Naive B cell (primary cell): ENCODE data around the gene PCSK6. TPM values are rescaled to one million over a fixed set of nuclear protein-coding genes. Genes with fewer than 3 reads are reported as not detected.

ENCODE experiments used
- ATAC-seq, 2 donors: fragments of 150-1000 bp; cut with Tn5 transposase; 2 replicates each; pipeline ENCODE4 v1.10.0; 2021; ENCODE audit warnings: low read depth in 2 of 2, mild to moderate bottlenecking in 2 of 2, moderate library complexity in 2 of 2
- DNase-seq: peaks from one replicate; pipeline ENCODE4 v3.0.0; 2022
- H3K27ac Mint-ChIP-seq, 6 donors: one replicate each; pipeline ENCODE4 v1.8.0; 2020 to 2022; ENCODE audit warnings: mild to moderate bottlenecking in 6 of 6, mixed read lengths in 6 of 6, moderate library complexity in 5 of 6, inconsistent platforms in 2 of 6
- H3K27me3 Mint-ChIP-seq, 3 donors: one replicate each; pipeline ENCODE4 v1.8.0; 2021 to 2022; ENCODE audit warnings: mixed read lengths in 3 of 3, mild to moderate bottlenecking in 1 of 3
- H3K36me3 Mint-ChIP-seq, 2 donors: one replicate each; pipeline ENCODE4 v1.8.0; 2020 to 2022; ENCODE audit warnings: mixed read lengths in 2 of 2, inconsistent platforms in 1 of 2, mild to moderate bottlenecking in 1 of 2
- H3K4me1 Mint-ChIP-seq, 3 donors: one replicate each; pipeline ENCODE4 v1.8.0; 2020 to 2022; ENCODE audit warnings: mixed read lengths in 3 of 3, inconsistent platforms in 1 of 3, mild to moderate bottlenecking in 1 of 3, moderate library complexity in 1 of 3
- H3K4me3 Mint-ChIP-seq, 8 donors: one replicate each; pipeline ENCODE4 v1.8.0; 2020 to 2022; ENCODE audit warnings: mild to moderate bottlenecking in 8 of 8, mixed read lengths in 8 of 8, moderate library complexity in 8 of 8, inconsistent platforms in 2 of 8
- H3K9me3 Mint-ChIP-seq, 7 donors: one replicate each; pipeline ENCODE4 v1.8.0; 2020 to 2022; ENCODE audit warnings: mixed read lengths in 7 of 7, mild to moderate bottlenecking in 5 of 7, inconsistent platforms in 2 of 7, moderate library complexity in 1 of 7
- polyA plus RNA-seq, 6 donors: library from polyadenylated mRNA; unstranded; fragments of 300-500 nt; fragmentation: Illumina TruSeq; gene quantifications; one replicate each; pipeline ENCODE4 v1.2.3, GENCODE V29; 2021; ENCODE audit warnings: low read depth in 6 of 6

The PCSK6 gene
- polyA plus RNA-seq, 6 donors from 2014 or later = 0.78 to 1.4 (median 0.96) TPM; not detected in 1

DNA sequence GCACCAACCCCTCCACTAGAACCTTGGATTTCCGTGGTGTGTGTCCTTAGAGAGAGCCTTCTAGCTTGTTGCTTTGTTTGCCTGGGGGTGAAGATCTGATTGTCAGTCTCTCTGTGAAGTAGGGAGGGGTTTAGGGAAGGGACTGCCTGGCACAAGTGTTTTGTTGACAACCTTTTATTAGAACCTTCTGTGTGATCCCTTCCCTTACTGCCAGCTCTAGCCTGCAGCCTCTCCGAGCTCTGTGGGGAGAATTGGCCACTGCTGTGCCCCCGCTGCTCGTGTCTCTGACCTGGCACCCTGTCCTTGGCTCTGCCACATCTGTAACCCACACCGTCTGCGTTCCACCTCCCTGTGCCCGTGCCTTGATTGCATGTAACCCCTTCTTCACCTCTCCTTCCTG is 30.9 kb upstream of the PCSK6 start:
- ATAC-seq (no peak), DNase-seq (no peak)
- no peak overlapping the region for H3K27ac Mint-ChIP-seq
- peaks cover 15 to 45% (median 32%) of the 10 kb centered on the region in 7 donors for H3K9me3 Mint-ChIP-seq
- peaks cover 0 to 5% (median 0%) of the 10 kb centered on the region in 3 donors for H3K4me1 Mint-ChIP-seq
- H3K27me3 Mint-ChIP-seq = peaks cover 39 to 50% (median 49%) of the 10 kb centered on the region in 3 donors
- H3K36me3 Mint-ChIP-seq = peaks cover 12 to 34% of the 10 kb centered on the region in 2 donors
- H3K4me3 Mint-ChIP-seq = no peak overlapping the region

DNA sequence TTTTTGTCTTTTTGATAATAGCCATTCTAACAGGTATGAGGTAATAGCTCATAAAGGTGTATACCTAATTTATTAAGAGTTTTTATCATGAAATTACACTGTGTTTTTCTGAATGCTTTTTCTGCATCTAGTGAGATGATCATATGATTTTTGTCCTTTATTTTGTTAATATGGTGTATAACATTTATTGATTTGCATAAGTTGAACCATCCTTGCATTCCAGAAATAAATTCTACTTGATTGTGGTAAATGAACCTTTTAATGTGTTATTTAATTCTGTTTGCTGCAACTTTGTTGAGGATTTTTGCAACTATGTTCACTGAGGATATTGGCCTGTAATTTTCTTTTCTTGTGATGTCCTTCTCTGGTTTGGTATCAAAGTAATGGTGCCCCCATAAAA is 28.0 kb upstream of the PCSK6 start:
- Mint-ChIP-seq H3K9me3 (peaks cover 15 to 51% (median 33%) of the 10 kb centered on the region in 7 donors), H3K4me3 (no peak overlapping the region), H3K27ac (no peak overlapping the region), H3K27me3 (peaks cover 30 to 40% (median 31%) of the 10 kb centered on the region in 3 donors), H3K4me1 (peaks cover 0 to 5% (median 0%) of the 10 kb centered on the region in 3 donors), H3K36me3 (peaks cover 17 to 35% of the 10 kb centered on the region in 2 donors)
- DNase-seq (no peak), ATAC-seq (no peak)

DNA sequence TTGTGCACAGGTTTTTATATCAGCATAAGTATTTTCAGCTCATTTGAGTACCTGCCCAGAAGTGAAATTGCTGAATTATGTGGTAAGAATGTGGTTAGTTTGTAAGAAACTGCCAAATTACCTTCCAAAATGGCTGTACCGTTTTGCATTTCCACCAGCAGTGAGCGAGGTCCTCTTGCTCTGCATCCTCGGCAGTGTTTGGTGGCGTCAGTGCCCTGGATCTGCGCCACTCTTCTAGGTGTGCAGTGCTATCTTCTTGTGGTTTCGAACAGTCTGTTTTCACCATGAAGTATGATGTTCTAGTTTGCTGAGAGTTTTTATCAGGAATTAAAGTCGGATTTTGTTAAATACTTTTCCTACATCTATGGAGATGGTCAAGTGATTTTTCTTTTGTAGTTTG is 24.8 kb upstream of the PCSK6 start:
- DNase-seq (no peak), ATAC-seq (no peak)
- Mint-ChIP-seq H3K36me3 (peaks cover 17 to 25% of the 10 kb centered on the region in 2 donors), H3K4me1 (no peaks in the 10 kb centered on the region), H3K4me3 (no peak overlapping the region), H3K27ac (no peak overlapping the region), H3K9me3 (peaks cover 12 to 42% (median 32%) of the 10 kb centered on the region in 7 donors), H3K27me3 (peaks cover 14 to 38% (median 16%) of the 10 kb centered on the region in 3 donors)

DNA sequence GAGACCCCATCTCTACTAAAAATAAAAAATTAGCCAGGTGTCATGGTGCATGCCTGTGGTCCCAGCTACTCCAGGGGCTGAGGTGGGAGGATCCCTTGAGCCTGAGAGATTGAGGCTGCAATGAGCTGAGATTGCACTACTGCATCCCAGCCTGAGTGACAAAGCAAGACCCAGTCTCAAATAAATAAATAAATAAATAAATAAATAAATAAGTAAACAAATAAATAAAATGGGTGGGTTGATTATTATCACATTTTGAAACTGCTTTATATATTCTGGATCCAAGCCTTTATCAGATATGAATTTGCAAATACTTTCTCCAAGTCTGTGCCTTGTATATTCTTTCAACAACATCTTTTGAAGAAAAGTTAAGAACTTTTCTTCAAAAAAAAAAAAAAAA is 22.2 kb upstream of the PCSK6 start:
- DNase-seq (no peak), ATAC-seq (no peak)
- Mint-ChIP-seq H3K9me3 (peaks cover 6 to 19% (median 13%) of the 10 kb centered on the region in 7 donors), H3K27me3 (peaks cover 14 to 44% (median 15%) of the 10 kb centered on the region in 3 donors), H3K36me3 (peaks cover 12 to 13% of the 10 kb centered on the region in 2 donors), H3K4me3 (no peak overlapping the region), H3K4me1 (no peaks in the 10 kb centered on the region), H3K27ac (no peak overlapping the region)

DNA sequence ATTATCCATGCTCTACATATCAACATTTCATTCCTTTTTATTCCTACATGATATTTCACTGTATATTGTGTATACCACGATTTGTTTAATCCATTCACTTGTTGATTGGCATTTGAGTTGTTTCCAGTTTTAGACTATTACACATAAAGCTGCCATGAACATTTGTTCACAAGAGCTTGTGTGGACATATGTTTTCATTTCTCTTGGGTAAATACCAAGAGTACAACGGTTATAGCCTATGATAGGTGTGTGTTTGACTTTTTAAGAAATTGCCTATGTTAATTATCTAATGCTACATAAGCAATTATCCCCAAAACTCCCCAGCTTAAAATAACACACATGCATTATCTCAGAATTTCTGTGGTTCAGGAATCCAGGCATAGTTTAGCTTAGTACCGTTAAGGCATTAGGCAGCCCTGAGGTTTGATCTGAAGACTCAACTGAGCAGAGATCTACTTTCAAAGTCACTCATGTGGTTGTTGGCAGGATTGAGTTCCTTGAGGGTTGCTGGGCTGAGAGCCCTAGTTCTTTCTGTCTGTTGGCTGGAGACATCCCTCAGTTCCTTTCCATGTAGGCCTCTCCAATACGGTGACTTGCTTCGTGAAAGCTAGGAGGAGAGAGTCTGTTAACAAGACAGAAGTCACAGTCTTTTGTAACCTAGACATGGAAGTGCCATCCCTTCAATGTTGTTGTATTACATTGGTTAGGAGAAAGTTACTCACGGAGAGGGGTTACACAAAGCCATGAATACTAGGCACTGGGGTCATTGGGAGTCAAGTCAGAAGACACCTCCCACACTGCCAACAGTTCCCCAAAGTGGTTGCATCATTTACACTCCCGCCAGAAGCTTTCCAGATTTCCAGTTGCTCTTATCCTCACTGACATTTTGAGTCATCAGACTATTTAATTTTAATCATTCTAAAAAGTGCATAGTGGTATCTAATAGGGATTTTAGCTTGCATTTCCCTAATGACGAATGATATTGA is 21.0 kb upstream of the PCSK6 start:
- no peak for DNase-seq
- Mint-ChIP-seq H3K4me1 (no peaks in the 10 kb centered on the region), H3K9me3 (peaks cover under 1 to 7% (median 5%) of the 10 kb centered on the region in 7 donors), H3K4me3 (no peak overlapping the region), H3K36me3 (peaks cover 2 to 6% of the 10 kb centered on the region in 2 donors), H3K27me3 (peaks cover 16 to 52% (median 24%) of the 10 kb centered on the region in 3 donors), H3K27ac (no peak overlapping the region)
- ATAC-seq = no peak

DNA sequence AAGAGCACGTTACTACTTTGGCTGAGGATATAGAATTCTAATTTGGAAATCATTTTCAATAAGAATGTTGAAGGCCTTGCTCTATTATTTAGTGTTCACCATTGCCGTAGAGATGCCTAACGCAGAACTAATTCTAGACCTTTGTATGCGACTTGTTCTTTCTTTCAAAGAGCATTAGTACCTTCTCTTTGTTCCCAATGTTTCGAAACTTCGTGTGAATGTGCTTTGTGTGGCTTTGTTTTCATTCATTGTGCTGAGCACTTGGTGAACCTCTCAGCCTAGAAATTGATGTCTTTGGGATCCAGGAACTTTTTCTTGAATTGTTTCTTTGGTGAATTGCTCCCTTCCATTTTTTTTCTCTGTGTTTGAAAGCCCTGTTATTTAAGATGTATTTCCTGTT is 19.8 kb upstream of the PCSK6 start:
- H3K4me1 Mint-ChIP-seq = no peaks in the 10 kb centered on the region
- H3K4me3 Mint-ChIP-seq = no peak overlapping the region
- no peak overlapping the region for H3K27ac Mint-ChIP-seq
- no peaks in the 10 kb centered on the region for H3K9me3 Mint-ChIP-seq
- no peaks in the 10 kb centered on the region for H3K36me3 Mint-ChIP-seq
- no peak for ATAC-seq
- DNase-seq = no peak
- H3K27me3 Mint-ChIP-seq = peaks cover 21 to 60% (median 32%) of the 10 kb centered on the region in 3 donors

DNA sequence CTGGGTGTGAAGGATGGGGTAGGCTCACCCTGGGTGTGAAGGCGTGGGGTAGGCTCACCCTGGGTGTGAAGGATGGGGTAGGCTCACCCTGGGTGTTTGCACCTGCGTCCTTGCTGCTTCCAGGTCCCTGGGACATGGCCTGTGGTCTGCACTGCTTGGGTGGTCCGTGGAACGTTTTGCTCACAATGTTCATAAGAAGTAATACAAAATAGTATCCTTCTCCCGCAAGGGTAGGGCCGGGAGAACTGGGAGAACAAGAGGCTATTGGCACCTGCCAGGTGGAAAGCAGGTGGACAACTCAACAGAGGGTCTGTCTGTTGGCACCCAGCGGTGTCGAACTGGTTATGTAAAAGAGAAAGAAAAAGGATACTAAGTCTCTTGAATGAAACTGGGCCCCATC is 17.0 kb upstream of the PCSK6 start:
- Mint-ChIP-seq H3K27me3 (peaks cover 23 to 53% (median 40%) of the 10 kb centered on the region in 3 donors), H3K27ac (no peak overlapping the region), H3K36me3 (no peaks in the 10 kb centered on the region), H3K4me3 (no peak overlapping the region), H3K9me3 (no peaks in the 10 kb centered on the region), H3K4me1 (peaks cover 3 to 4% (median 4%) of the 10 kb centered on the region in 3 donors)
- ATAC-seq = no peak
- DNase-seq = no peak

DNA sequence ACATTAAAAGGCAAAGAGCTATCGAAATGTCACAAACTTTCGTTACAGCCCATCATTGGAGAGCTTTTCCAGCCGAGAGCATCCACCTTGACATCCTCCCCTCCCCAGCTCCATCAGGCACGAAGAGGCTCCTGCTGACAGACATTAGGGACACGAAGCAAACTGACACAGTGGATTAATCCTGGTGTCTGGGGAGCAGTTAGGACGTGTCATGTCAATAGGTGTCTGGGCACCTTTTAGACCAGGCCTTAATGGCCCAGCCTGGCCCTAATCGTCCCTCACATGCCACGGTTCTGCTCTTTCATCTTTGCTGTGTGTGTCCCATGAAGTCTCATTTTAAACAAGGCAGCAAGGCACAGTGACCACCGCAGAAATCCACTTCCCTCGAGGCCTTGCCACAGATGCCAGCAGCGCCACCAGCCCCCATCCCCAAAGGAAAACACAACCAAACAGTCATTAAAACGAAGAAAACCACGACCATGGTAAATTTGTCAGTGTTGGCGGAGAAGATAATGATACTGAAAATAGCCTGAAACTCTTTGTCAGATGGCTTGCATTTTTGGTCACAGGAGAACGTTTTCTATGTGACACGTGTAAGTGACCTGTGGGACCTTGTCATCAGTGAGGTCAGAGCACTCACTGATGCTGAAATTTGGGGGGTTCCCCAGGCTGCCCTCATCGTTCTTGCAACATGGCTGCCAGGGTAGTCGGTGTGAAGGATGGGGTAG is 16.3 kb upstream of the PCSK6 start:
- H3K9me3 Mint-ChIP-seq = no peaks in the 10 kb centered on the region
- peaks cover 25 to 50% (median 46%) of the 10 kb centered on the region in 3 donors for H3K27me3 Mint-ChIP-seq
- no peak for DNase-seq
- H3K27ac Mint-ChIP-seq = no peak overlapping the region
- no peaks in the 10 kb centered on the region for H3K36me3 Mint-ChIP-seq
- H3K4me1 Mint-ChIP-seq = peaks cover 4 to 11% (median 10%) of the 10 kb centered on the region in 3 donors
- no peak overlapping the region for H3K4me3 Mint-ChIP-seq
- no peak for ATAC-seq

DNA sequence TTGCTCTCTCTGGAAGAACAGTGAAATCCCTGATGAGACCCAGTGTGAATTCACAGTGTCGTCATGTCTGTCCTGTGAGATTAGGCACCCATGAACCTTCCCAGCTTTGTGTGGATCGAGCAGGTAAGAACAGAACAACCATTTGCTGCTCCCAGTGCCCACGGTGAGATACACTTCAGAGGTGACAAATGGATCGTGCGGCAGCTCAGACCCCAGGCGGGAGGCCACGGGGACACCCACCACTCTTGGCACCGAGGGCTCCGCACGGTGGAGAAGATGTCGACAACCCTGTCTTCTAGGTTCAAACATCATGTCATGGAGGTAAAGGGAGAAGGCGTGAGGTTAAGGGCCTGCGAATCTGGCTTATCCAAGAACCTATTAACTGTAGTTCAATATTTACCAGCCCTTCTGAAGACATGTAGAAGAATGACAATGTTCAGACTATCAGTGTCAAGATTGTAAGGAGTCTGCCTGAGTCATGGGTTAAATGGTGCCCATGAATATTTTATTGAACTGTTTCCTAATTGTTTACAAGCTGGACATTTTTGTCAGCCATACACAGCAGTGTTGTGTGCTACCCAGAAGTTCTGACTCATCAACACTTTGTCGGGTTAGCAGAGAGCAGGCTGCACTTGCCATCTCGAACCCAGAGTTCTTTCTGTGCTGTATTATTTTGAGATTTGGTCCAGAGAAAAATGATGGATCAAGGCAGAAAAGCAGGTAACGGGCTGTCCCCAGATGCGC is 15.5 kb upstream of the PCSK6 start:
- H3K4me1 Mint-ChIP-seq = peaks cover 4 to 18% (median 16%) of the 10 kb centered on the region in 3 donors
- peaks cover 27 to 45% (median 43%) of the 10 kb centered on the region in 3 donors for H3K27me3 Mint-ChIP-seq
- peak overlapping the region in 1 of 6 donors; percentile 9 for H3K27ac Mint-ChIP-seq
- H3K4me3 Mint-ChIP-seq = peak overlapping the region in 1 of 8 donors; percentile 13
- ATAC-seq = no peak
- no peaks in the 10 kb centered on the region for H3K9me3 Mint-ChIP-seq
- no peaks in the 10 kb centered on the region for H3K36me3 Mint-ChIP-seq
- DNase-seq = no peak

DNA sequence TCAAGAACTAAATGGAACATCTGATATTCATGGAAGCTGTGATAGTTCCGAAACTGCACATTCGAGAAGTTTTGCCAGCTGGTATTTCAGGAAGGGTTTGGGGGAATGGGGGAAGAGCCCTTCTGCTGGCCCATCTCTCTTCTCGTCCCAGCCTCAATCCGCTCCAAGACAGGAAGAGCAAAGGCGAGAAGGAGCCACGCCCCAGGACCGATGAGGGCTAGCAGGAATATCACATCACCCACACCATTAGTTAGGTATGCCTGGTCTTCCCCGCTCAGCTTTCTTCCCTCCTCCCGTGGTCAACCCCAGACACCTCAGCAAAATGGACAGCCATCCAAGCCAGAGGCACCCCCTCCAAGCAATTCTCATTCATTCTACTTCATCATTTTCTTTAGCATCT is 14.9 kb upstream of the PCSK6 start:
- Mint-ChIP-seq H3K4me3 (no peak overlapping the region), H3K36me3 (no peaks in the 10 kb centered on the region), H3K9me3 (no peaks in the 10 kb centered on the region), H3K4me1 (peaks cover 4 to 21% (median 16%) of the 10 kb centered on the region in 3 donors), H3K27ac (peak overlapping the region in 1 of 6 donors; percentile 50), H3K27me3 (peaks cover 27 to 39% (median 36%) of the 10 kb centered on the region in 3 donors)
- DNase-seq = no peak
- no peak for ATAC-seq

DNA sequence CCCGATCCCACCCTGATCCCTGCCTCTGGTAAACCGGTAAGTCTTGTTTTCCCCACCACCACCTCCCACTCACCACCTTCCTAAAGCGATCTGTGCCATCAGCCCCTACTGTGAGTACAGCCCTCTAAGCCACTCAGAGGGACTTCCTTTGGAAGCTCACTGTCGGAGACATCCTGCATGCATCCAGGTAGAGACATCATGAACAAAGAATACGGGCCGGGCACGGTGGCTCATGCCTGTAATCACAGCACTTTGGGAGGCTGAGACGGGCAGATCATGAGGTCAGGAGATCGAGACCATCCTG is 13.7 kb upstream of the PCSK6 start:
- Mint-ChIP-seq H3K9me3 (no peaks in the 10 kb centered on the region), H3K36me3 (no peaks in the 10 kb centered on the region), H3K27me3 (peaks cover 27 to 50% (median 45%) of the 10 kb centered on the region in 3 donors), H3K4me1 (peaks cover 4 to 21% (median 16%) of the 10 kb centered on the region in 3 donors), H3K4me3 (no peak overlapping the region), H3K27ac (no peak overlapping the region)
- ATAC-seq (no peak), DNase-seq (no peak)

DNA sequence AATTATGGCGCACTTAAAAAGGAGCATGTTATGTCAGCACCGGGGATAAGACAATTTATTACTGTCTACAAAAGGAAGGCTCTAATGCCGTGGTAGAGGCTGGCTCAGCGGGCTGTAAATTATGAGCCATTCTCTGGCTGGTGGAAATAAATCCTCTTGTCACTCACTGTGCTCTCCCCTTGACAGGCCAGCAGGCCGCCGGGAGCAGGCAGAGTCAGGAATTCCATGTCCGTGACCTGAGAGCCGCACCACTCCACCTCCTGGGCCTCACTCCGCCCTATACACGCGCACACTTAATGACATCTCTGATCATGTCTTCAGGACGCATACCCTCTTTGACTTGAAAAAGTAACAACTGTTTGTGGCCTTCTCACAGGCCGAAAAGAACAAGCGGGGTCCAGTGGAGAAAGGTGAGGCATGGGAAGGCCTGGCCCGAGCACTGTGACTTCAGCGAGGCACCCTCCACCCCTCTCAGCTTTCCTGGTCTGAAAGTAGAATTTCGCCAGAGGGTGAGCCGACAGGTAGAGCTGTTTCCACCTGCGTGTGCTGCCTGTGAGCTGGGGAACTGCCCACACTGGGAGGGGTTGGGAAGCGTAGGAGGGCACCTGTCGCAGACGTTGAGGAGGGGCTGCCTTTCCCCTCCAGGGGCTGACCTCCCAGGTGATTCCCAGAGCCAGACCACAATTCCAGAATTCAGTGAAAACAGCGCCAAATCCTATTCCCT is 13.2 kb upstream of the PCSK6 start:
- peaks cover 28 to 55% (median 49%) of the 10 kb centered on the region in 3 donors for H3K27me3 Mint-ChIP-seq
- DNase-seq = no peak
- peaks cover 6 to 24% (median 17%) of the 10 kb centered on the region in 3 donors for H3K4me1 Mint-ChIP-seq
- H3K4me3 Mint-ChIP-seq = peak overlapping the region in 2 of 8 donors; percentile 9 to 22
- no peaks in the 10 kb centered on the region for H3K9me3 Mint-ChIP-seq
- H3K27ac Mint-ChIP-seq = peak overlapping the region in 1 of 6 donors; percentile 20
- no peaks in the 10 kb centered on the region for H3K36me3 Mint-ChIP-seq
- no peak for ATAC-seq
